ENCODE results near the gene ARMC5.

- TF ChIP-seq ZBTB33 (IDR thresholded peaks at IDR 0.05) (no peak), JUND (IDR thresholded peaks at IDR 0.05; ENCODE audit: low read depth, low read length) (no peak)
Measured at GRCh38 chr16:31440516-31441184, 18.7 kb upstream of the ARMC5 start.

All from GM12878 (cell line).